ENCODE measurements around the gene EXD3.

- TF ChIP-seq POLR2A (conservative IDR thresholded peaks at IDR 0.05) (no peak), EGR1 (conservative IDR thresholded peaks at IDR 0.05) (no peak), ELF4 (CRISPR knock-in tag; IDR thresholded peaks at IDR 0.05) (no peak), CTCF (IDR thresholded peaks at IDR 0.05 in 2 of 3, conservative IDR thresholded peaks at IDR 0.05 in 1 of 3; ENCODE audit: insufficient read depth in 2 of 3, low read depth in 1 of 3, low read length in 3 of 3) (no peak), TSHZ1 (CRISPR knock-in tag; IDR thresholded peaks at IDR 0.05) (no peak), GABPA (tag; conservative IDR thresholded peaks at IDR 0.05; ENCODE audit: low read depth) (no peak)
Measured at GRCh38 chr9:137330689-137331088, 92.3 kb downstream of the EXD3 start.
